A549 (cell line): ENCODE data around the gene REEP3. TPM values are rescaled to one million over a fixed set of nuclear protein-coding genes. Genes with fewer than 3 reads are reported as not detected.
"Not testable (repeated sequence)": the region's sequence is repeated elsewhere in the genome, so short reads cannot be mapped to it uniquely, and the experiment has no call there.

Experiments used
- ATAC-seq, 2 experiments: fragments of 200-7000 bp in 1 of 2; fragments of >200 bp in 1 of 2; cut with Nextera tagmentation in 1 of 2; cut with Tn5 transposase in 1 of 2; 3 replicates each; pipeline versions ENCODE4 v1.8.0 to v1.9.1; 2018 to 2020; ENCODE audit warnings: mild to moderate bottlenecking in 1 of 2, moderate library complexity in 1 of 2
- CTCF ChIA-PET: fragments of 300-600 bp; sonication (Branson Sonifier 250); formaldehyde crosslinking; extraction: SDS; loops from one replicate; lab custom pipeline; 2021; ENCODE audit warnings: antibody characterized with exemption, inconsistent platforms; lab: Yijun Ruan, JAX
- POLR2A ChIA-PET: fragments of 350-600 bp; formaldehyde crosslinking; extraction: SDS; loops from one replicate; lab custom pipeline; 2021; ENCODE audit warnings: antibody characterized with exemption, inconsistent platforms; lab: Yijun Ruan, JAX
- DNase-seq, 2 experiments: peaks; one replicate each; pipeline versions ENCODE4 v3.0.0 to v3.0.0-alpha.2; 2011 to 2016; ENCODE audit warnings: low read depth in 1 of 2, low spot score in 1 of 2
- FAIRE-seq: peaks from 2 replicates; lab custom pipeline; 2011; peaks lifted over from hg19 to GRCh38; lab: Jason Lieb, UNC
- H3K27ac ChIP-seq, 2 experiments: fragments of >200 bp; sonication (Bioruptor Twin); formaldehyde crosslinking; 3 replicates each; pipeline ENCODE4 v1.5.1; 2016 to 2017
- H3K4me1 ChIP-seq: fragments of >200 bp; sonication (Bioruptor Twin); formaldehyde crosslinking; 3 replicates; pipeline ENCODE4 v1.6.1; 2016
- H3K4me2 ChIP-seq: fragments of >200 bp; sonication (Bioruptor Twin); formaldehyde crosslinking; 3 replicates; pipeline ENCODE4 v1.6.1; 2016
- H3K4me3 ChIP-seq: fragments of >200 bp; sonication (Bioruptor Twin); formaldehyde crosslinking; 3 replicates; pipeline ENCODE4 v1.5.1; 2016
- H3K9me3 ChIP-seq: fragments of >200 bp; sonication (Bioruptor Twin); formaldehyde crosslinking; 3 replicates; pipeline ENCODE4 v1.6.1; 2016
- ATOH8 ChIP-seq: fragments of 250-450 bp; sonication (Bioruptor Pico); IDR thresholded peaks from 2 replicates; pipeline ENCODE4 v1.5.0; 2020; ENCODE audit warnings: low read depth, mild to moderate bottlenecking, moderate library complexity
- BHLHE40 ChIP-seq: IDR thresholded peaks from 2 replicates; pipeline ENCODE4 v1.6.1; 2012; ENCODE audit warnings: low read depth, low read length, inconsistent platforms
- CBX2 ChIP-seq: fragments of 200-600 bp; sonication (generic); IDR thresholded peaks from 2 replicates; pipeline ENCODE4 v1.6.1; 2016; ENCODE audit warnings: low read depth, mild to moderate bottlenecking, borderline replicate concordance
- CBX8 ChIP-seq: fragments of 200-600 bp; sonication (generic); IDR thresholded peaks from 2 replicates; pipeline ENCODE4 v1.6.1; 2016
- CEBPB ChIP-seq, 2 experiments: fragments of >200 bp in 1 of 2; sonication (Bioruptor Twin) in 1 of 2; formaldehyde crosslinking in 1 of 2; IDR thresholded peaks; 2 replicates each; pipeline ENCODE4 v1.6.1; 2012 to 2016
- CHD2 ChIP-seq: fragments of 150-350 bp; IDR thresholded peaks from 2 replicates; pipeline ENCODE4 v1.6.1; 2014; ENCODE audit warnings: low read length; ENCODE audit not compliant: partially characterized antibody
- CHD4 ChIP-seq: fragments of 200-600 bp; sonication (generic); IDR thresholded peaks from 2 replicates; pipeline ENCODE4 v1.6.1; 2016; ENCODE audit warnings: antibody characterized with exemption, mild to moderate bottlenecking, borderline replicate concordance
- CTCF ChIP-seq: fragments of >200 bp; sonication (Bioruptor Twin); formaldehyde crosslinking; IDR thresholded peaks from 3 replicates; pipeline ENCODE4 v1.5.1; 2016
- EHF ChIP-seq: fragments of 250-450 bp; sonication (Bioruptor Pico); IDR thresholded peaks from 2 replicates; pipeline ENCODE4 v1.5.0; 2020; ENCODE audit warnings: mild to moderate bottlenecking
- EHMT2 ChIP-seq: fragments of 200-600 bp; sonication (generic); IDR thresholded peaks from 2 replicates; pipeline ENCODE4 v1.6.1; 2016; ENCODE audit warnings: antibody characterized with exemption, low read depth, mild to moderate bottlenecking, moderate library complexity
- EP300 ChIP-seq, 2 experiments: fragments of >200 bp; sonication (Bioruptor Twin); formaldehyde crosslinking; IDR thresholded peaks; 2 replicates in 1 of 2; 3 replicates in 1 of 2; pipeline ENCODE4 v1.6.1; 2016 to 2017
- ESRRA ChIP-seq: fragments of 150-350 bp; IDR thresholded peaks from 2 replicates; pipeline ENCODE4 v1.6.1; 2014; ENCODE audit warnings: mild to moderate bottlenecking, low read length, borderline replicate concordance
- FOSB ChIP-seq: fragments of 250-450 bp; sonication (Bioruptor Pico); IDR thresholded peaks from 2 replicates; pipeline ENCODE4 v1.5.0; 2020; ENCODE audit warnings: mild to moderate bottlenecking, moderate library complexity
- HOXB13 ChIP-seq: fragments of 250-450 bp; sonication (Bioruptor Pico); IDR thresholded peaks from 2 replicates; pipeline ENCODE4 v1.5.0; 2020; ENCODE audit warnings: low read depth, mild to moderate bottlenecking, moderate library complexity
- MAFK ChIP-seq: fragments of 450-650 bp; IDR thresholded peaks from 2 replicates; pipeline ENCODE4 v1.6.1; 2014; ENCODE audit not compliant: partially characterized antibody
- MAZ ChIP-seq: fragments of 150-350 bp; IDR thresholded peaks from 2 replicates; pipeline ENCODE4 v1.6.1; 2014; ENCODE audit warnings: antibody characterized with exemption, low read depth, low read length, borderline replicate concordance
- NR3C1 ChIP-seq: fragments of >200 bp; sonication (Bioruptor Twin); formaldehyde crosslinking; IDR thresholded peaks from 3 replicates; pipeline ENCODE4 v1.6.1; 2017
- RCOR1 ChIP-seq: fragments of 150-350 bp; IDR thresholded peaks from 2 replicates; pipeline ENCODE4 v1.6.1; 2014; ENCODE audit warnings: antibody characterized with exemption, low read length, low read depth
- RNF2 ChIP-seq: fragments of 200-600 bp; sonication (generic); IDR thresholded peaks from 2 replicates; pipeline ENCODE4 v1.6.1; 2016; ENCODE audit warnings: low read depth, mild to moderate bottlenecking, antibody characterized with exemption, moderate library complexity, borderline replicate concordance
- TFCP2L1 ChIP-seq: fragments of 250-450 bp; sonication (Bioruptor Pico); IDR thresholded peaks from 2 replicates; pipeline ENCODE4 v1.5.0; 2021; ENCODE audit warnings: mild to moderate bottlenecking
- ZFP36 ChIP-seq: fragments of 450-650 bp; IDR thresholded peaks from 2 replicates; pipeline ENCODE4 v1.6.1; 2014; ENCODE audit warnings: borderline replicate concordance; ENCODE audit not compliant: partially characterized antibody
- WGBS: methylation state at CpG from one replicate; pipeline ENCODE4 v1.1.6; 2017; ENCODE audit errors: missing lambda C conversion rate; 5-methylcytosine and 5-hydroxymethylcytosine counted together
- polyA plus RNA-seq, 4 experiments: library from polyadenylated mRNA; depleted of rRNA in 3 of 4; stranded (reverse); fragments of >200 nt; fragmentation: RNase III in 1 of 4; extraction: RNeasy Plus Mini Kit Qiagen cat#74134 plus additional on column Dnase treatment in 1 of 4; gene quantifications; 2 replicates in 3 of 4; 3 replicates in 1 of 4; pipeline ENCODE4 v1.2.3, GENCODE V29; 2011 to 2017

The REEP3 gene
- polyA plus RNA-seq, 2 of the 4 experiments (the other 2 are of a cell fraction), result 19.6 to 35.8 TPM

GRCh38 chr10:63651864-63652263, 130.7 kb downstream of the REEP3 start (continued):
- no peak for TF ChIP-seq CTCF
- no peak for TF ChIP-seq CHD4
- TF ChIP-seq FOSB, result no peak
- TF ChIP-seq RCOR1, result no peak
- no peak for TF ChIP-seq BHLHE40
- no peak for TF ChIP-seq EHMT2
- TF ChIP-seq EHF, result no peak
- no peak for TF ChIP-seq TFCP2L1 (CRISPR knock-in tag)
- TF ChIP-seq, all 56 proteins: peak for 0

GRCh38 chr10:63653747-63654146, 132.5 kb downstream of the REEP3 start:
- Histone ChIP-seq H3K9me3 (no peaks in the 10 kb centered on the region), H3K27ac (no peak overlapping the region), H3K4me3 (no peak overlapping the region), H3K4me1 (no peaks in the 10 kb centered on the region), H3K4me2 (no peak overlapping the region)
- DNase-seq (no peak), ATAC-seq (no peak), FAIRE-seq (no peak)
- ChIA-PET CTCF (interaction anchor here (2.2 kb wide), 1 partner anchor 66 kb away, joined by 5 read pairs; no protein-coding TSS in a partner anchor), POLR2A (no interaction called here)
- no peak for TF ChIP-seq HOXB13 (CRISPR knock-in tag)
- TF ChIP-seq ESRRA, result no peak
- TF ChIP-seq EP300 (IDR thresholded peaks at IDR 0.05), result no peak
- TF ChIP-seq MAZ, result no peak
- no peak for TF ChIP-seq MAFK
- TF ChIP-seq CEBPB (IDR thresholded peaks at IDR 0.05), result no peak
- WGBS, result 74% methylated on average over 1 of the region's 1 CpG

GRCh38 chr10:63657761-63658160, 136.6 kb downstream of the REEP3 start:
- WGBS, result 50% methylated on average over 4 of the region's 4 CpGs
- no peak for FAIRE-seq
- CTCF ChIA-PET, result interaction anchor here (0.9 kb wide), 1 partner anchor 24 kb away, joined by 3 read pairs; no protein-coding TSS in a partner anchor

GRCh38 chr10:63660941-63661340, 139.7 kb downstream of the REEP3 start:
- H3K4me2 ChIP-seq, H3K4me3 ChIP-seq, H3K27ac ChIP-seq, H3K9me3 ChIP-seq, POLR2A ChIA-PET, ATAC-seq, H3K4me1 ChIP-seq, FAIRE-seq: not testable (repeated sequence)
- WGBS, result 83% methylated on average over 8 of the region's 8 CpGs
- DNase-seq, result peak in 1 of 2 experiments; percentile 10
- CTCF ChIA-PET, result interaction anchor here (0.6 to 1.8 kb wide), 4 partner anchors 9 to 59 kb away, joined by 3 to 4 read pairs (median 4); no protein-coding TSS in a partner anchor

More at GRCh38 chr10:63657761-63658160, 136.6 kb downstream of the REEP3 start:
- Histone ChIP-seq H3K4me3 (no peak overlapping the region), H3K4me1 (no peaks in the 10 kb centered on the region), H3K27ac (no peak overlapping the region), H3K9me3 (no peaks in the 10 kb centered on the region), H3K4me2 (no peak overlapping the region)
- DNase-seq (no peak), ATAC-seq (no peak)
- POLR2A ChIA-PET, result no interaction called here
- TF ChIP-seq RNF2, result no peak

- no peak for DNase-seq
- no peak for ATAC-seq
These were observed 140.1 kb downstream of the REEP3 start for GRCh38 chr10:63661347-63661746.

More at GRCh38 chr10:63661347-63661746, 140.1 kb downstream of the REEP3 start:
- Histone ChIP-seq H3K4me1 (no peaks in the 10 kb centered on the region), H3K4me2 (no peak overlapping the region), H3K4me3 (no peak overlapping the region), H3K27ac (no peak overlapping the region), H3K9me3 (no peaks in the 10 kb centered on the region)
- ChIA-PET POLR2A (no interaction called here), CTCF (interaction anchor here (1.8 kb wide), 1 partner anchor 59 kb away, joined by 4 read pairs; no protein-coding TSS in a partner anchor)
- WGBS, result 88% methylated on average over 5 of the region's 5 CpGs
- no peak for FAIRE-seq
- TF ChIP-seq EP300 (IDR thresholded peaks at IDR 0.05), result no peak
- no peak for TF ChIP-seq CHD2
- TF ChIP-seq ZFP36, result no peak
- no peak for TF ChIP-seq CBX8
- no peak for TF ChIP-seq CBX2
- TF ChIP-seq NR3C1, result no peak
- TF ChIP-seq ATOH8, result no peak
